Caco-2 (cell line): ENCODE measurements around the gene EOLA1. TPM values are rescaled to one million over a fixed set of nuclear protein-coding genes. Genes with fewer than 3 reads are reported as not detected.
"Not testable (repeated sequence)": the region's sequence is repeated elsewhere in the genome, so short reads cannot be mapped to it uniquely, and the experiment has no call there.

ENCODE experiments used
- BruUV-seq: library from RNA; stranded (reverse); fragments of 400-500 nt; replicated peaks from 2 replicates; lab custom pipeline; 2021; lab: Mats Ljungman, UMichigan
- CTCF ChIA-PET: fragments of 300-600 bp; sonication (Branson Sonifier 250); formaldehyde crosslinking; loops from one replicate; lab custom pipeline; 2022; ENCODE audit warnings: antibody characterized with exemption; lab: Charles Lee
- POLR2A ChIA-PET: fragments of 300-600 bp; sonication (Branson Sonifier 250); formaldehyde crosslinking; loops from one replicate; lab custom pipeline; 2022; ENCODE audit warnings: antibody characterized with exemption; lab: Charles Lee
- DNase-seq, 2 experiments: peaks; one replicate each; pipeline versions ENCODE4 v3.0.0 to v3.0.0-alpha.2; 2020 to 2022
- H3K27me3 ChIP-seq: replicated peaks from 2 replicates; pipeline ENCODE4 v1.6.0; 2011; ENCODE audit warnings: low read length; ENCODE audit not compliant: control insufficient read depth, insufficient read depth
- H3K36me3 ChIP-seq: 2 replicates; pipeline ENCODE4 v1.5.1; 2011; ENCODE audit warnings: low read length; ENCODE audit not compliant: control insufficient read depth, insufficient read depth
- H3K4me1 ChIP-seq: fragments of 250-450 bp; sonication (Bioruptor Pico); 2 replicates; pipeline ENCODE4 v1.5.1; 2020; ENCODE audit warnings: mild to moderate bottlenecking
- H3K4me3 ChIP-seq: 2 replicates; pipeline ENCODE4 v1.5.1; 2011; ENCODE audit warnings: low read depth, mild to moderate bottlenecking, control low read depth, low read length
- H3K9me3 ChIP-seq: fragments of 250-450 bp; sonication (Bioruptor Pico); 2 replicates; pipeline ENCODE4 v1.5.1; 2020; ENCODE audit warnings: mild to moderate bottlenecking, moderate library complexity
- H3K27ac Mint-ChIP-seq: one replicate; pipeline ENCODE4 v1.8.0; 2022; ENCODE audit warnings: mixed read lengths; ENCODE audit not compliant: unreplicated experiment
- H3K27me3 Mint-ChIP-seq: one replicate; pipeline ENCODE4 v1.8.0; 2022; ENCODE audit warnings: mixed read lengths; ENCODE audit not compliant: insufficient read depth, unreplicated experiment
- H3K36me3 Mint-ChIP-seq: one replicate; pipeline ENCODE4 v1.8.0; 2022; ENCODE audit warnings: mild to moderate bottlenecking, mixed read lengths; ENCODE audit not compliant: insufficient read depth, unreplicated experiment
- H3K4me1 Mint-ChIP-seq: one replicate; pipeline ENCODE4 v1.8.0; 2022; ENCODE audit warnings: low read depth, mixed read lengths; ENCODE audit not compliant: unreplicated experiment
- H3K4me3 Mint-ChIP-seq: one replicate; pipeline ENCODE4 v1.8.0; 2022; ENCODE audit warnings: mild to moderate bottlenecking, moderate library complexity, mixed read lengths; ENCODE audit not compliant: unreplicated experiment
- H3K9me3 Mint-ChIP-seq: one replicate; pipeline ENCODE4 v1.8.0; 2022; ENCODE audit warnings: mixed read lengths; ENCODE audit not compliant: unreplicated experiment
- intact Hi-C: fragments of 100-400 bp; cut with micrococcal nuclease; formaldehyde crosslinking; loops from one replicate; pipeline ENCODE4 v1.10.0; 2022; ENCODE audit not compliant: unreplicated experiment
- total RNA-seq: library from RNA; stranded (reverse); gene quantifications from 2 replicates; pipeline ENCODE4 v1.2.3, GENCODE V29; 2022
- TF ChIP-seq, protein P1 (sequence below), 2 experiments: fragments of 200-600 bp in 1 of 2; IDR thresholded peaks; 1 replicate in 1 of 2; 2 replicates in 1 of 2; pipeline versions ENCODE4 v1.5.1 to v1.8.0; 2011 to 2022; ENCODE audit warnings: antibody characterized with exemption in 1 of 2, control low read depth in 1 of 2, inconsistent platforms in 1 of 2, low read depth in 1 of 2, low read length in 1 of 2, mild to moderate bottlenecking in 1 of 2, moderate library complexity in 1 of 2; ENCODE audit not compliant: insufficient read depth in 1 of 2, severe bottlenecking in 1 of 2, unreplicated experiment in 1 of 2

Gene EOLA1
- total RNA-seq, 1 experiment from 2014 or later = 10.2 TPM

DNA sequence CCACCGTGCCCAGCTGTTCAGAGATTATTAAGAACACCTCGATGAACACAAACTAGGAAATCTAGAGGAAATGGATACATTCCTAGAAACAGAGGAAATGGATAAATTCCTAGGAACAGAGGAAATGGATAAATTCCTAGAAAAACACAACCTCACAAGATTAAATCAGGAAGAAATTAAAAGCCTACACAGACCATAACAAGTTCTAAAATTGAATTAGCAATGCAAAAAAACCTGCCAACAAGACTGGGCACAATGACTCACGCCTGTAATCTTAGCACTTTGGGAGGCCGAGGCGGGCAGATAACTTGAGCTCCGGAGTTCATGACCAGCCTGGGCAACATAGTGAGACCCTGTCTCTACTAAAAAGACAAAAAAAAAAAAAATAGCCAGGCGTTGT, 22.6 kb upstream of the EOLA1 start:
- no peaks in the 10 kb centered on the region for H3K27me3 ChIP-seq
- no peak overlapping the region for H3K27ac Mint-ChIP-seq
- ChIA-PET CTCF (no interaction called here), POLR2A (no interaction called here)
- H3K36me3 Mint-ChIP-seq = no peaks in the 10 kb centered on the region
- no TSS peak for BruUV-seq
- H3K4me1 ChIP-seq = peaks cover 9% of the 10 kb centered on the region
- H3K4me3 Mint-ChIP-seq = no peak overlapping the region
- H3K27me3 Mint-ChIP-seq = no peaks in the 10 kb centered on the region
- H3K36me3 ChIP-seq = no peaks in the 10 kb centered on the region
- TF ChIP-seq, protein P1, sequence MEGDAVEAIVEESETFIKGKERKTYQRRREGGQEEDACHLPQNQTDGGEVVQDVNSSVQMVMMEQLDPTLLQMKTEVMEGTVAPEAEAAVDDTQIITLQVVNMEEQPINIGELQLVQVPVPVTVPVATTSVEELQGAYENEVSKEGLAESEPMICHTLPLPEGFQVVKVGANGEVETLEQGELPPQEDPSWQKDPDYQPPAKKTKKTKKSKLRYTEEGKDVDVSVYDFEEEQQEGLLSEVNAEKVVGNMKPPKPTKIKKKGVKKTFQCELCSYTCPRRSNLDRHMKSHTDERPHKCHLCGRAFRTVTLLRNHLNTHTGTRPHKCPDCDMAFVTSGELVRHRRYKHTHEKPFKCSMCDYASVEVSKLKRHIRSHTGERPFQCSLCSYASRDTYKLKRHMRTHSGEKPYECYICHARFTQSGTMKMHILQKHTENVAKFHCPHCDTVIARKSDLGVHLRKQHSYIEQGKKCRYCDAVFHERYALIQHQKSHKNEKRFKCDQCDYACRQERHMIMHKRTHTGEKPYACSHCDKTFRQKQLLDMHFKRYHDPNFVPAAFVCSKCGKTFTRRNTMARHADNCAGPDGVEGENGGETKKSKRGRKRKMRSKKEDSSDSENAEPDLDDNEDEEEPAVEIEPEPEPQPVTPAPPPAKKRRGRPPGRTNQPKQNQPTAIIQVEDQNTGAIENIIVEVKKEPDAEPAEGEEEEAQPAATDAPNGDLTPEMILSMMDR (IDR thresholded peaks at IDR 0.05; ENCODE audit: insufficient read depth in 1 of 2, low read depth in 1 of 2, low read length in 1 of 2, severe bottlenecking in 1 of 2, unreplicated experiment in 1 of 2) = no peak
- intact Hi-C loops = no loop called here
- H3K4me3 ChIP-seq = no peak overlapping the region
- no peaks in the 10 kb centered on the region for H3K9me3 ChIP-seq
- DNase-seq = no peak
- no peaks in the 10 kb centered on the region for H3K4me1 Mint-ChIP-seq
- H3K9me3 Mint-ChIP-seq = no peaks in the 10 kb centered on the region

DNA sequence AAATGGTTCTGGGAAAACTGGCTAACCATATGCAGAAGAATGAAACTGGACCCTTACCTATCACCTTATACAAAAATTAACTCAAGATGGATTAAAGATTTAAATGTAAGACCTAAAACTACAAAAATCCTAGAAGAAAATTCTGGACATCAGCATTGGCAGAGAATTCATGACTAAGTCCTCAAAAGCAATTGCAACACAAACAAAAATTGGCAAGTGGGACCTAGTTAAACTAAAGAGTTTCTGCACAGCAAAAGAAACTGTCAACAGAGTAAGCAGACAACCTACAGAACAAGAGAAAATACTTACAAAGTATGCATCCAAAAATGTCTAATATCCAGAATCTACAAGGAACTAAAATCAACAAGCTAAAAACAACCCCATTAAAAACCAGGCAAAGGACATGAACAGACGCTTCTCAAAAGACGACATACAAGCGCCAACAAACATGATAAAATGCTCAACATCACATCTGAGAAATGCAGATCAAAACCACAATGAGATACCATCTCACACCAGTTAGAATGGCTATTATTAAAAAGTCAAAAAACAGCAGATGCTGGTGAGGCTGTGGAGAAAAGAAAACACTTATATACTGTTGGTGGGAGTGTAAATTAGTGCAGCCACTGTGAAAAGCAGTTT, 20.1 kb upstream of the EOLA1 start:
- H3K36me3 ChIP-seq, H3K9me3 ChIP-seq, H3K9me3 Mint-ChIP-seq, H3K27ac Mint-ChIP-seq, H3K4me3 Mint-ChIP-seq, BruUV-seq, H3K4me1 Mint-ChIP-seq, POLR2A ChIA-PET, CTCF ChIA-PET, DNase-seq, H3K4me3 ChIP-seq, H3K27me3 ChIP-seq, H3K36me3 Mint-ChIP-seq, H3K27me3 Mint-ChIP-seq, intact Hi-C loops: not testable (repeated sequence)
- H3K4me1 ChIP-seq = peaks cover 13% of the 10 kb centered on the region

DNA sequence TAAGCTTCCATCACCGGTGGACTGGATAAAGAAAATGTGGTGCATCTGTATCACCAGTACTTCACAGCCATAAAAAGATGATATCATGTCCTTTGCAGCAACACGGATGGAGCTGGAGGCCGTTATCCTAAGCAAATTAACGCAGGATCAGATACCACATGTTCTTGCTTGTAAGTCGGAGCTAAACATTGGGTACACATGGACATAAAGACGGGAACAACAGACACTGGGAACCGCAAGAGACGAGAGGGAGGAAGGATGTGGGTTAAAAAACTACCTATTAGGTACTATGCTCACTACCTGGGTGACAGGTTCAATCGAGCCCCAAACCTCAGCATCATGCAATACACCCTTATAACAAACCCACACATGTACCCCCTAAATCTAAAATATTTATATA, 19.4 kb upstream of the EOLA1 start:
- no TSS peak for BruUV-seq
- ChIA-PET CTCF (no interaction called here), POLR2A (no interaction called here)
- H3K27me3 ChIP-seq = no peaks in the 10 kb centered on the region
- no peak for DNase-seq
- Mint-ChIP-seq H3K9me3 (no peaks in the 10 kb centered on the region), H3K27ac (no peak overlapping the region), H3K4me1 (no peaks in the 10 kb centered on the region), H3K36me3 (no peaks in the 10 kb centered on the region), H3K27me3 (no peaks in the 10 kb centered on the region), H3K4me3 (no peak overlapping the region)
- no peaks in the 10 kb centered on the region for H3K9me3 ChIP-seq
- H3K36me3 ChIP-seq = no peaks in the 10 kb centered on the region
- H3K4me3 ChIP-seq = no peak overlapping the region
- TF ChIP-seq, protein P1 (IDR thresholded peaks at IDR 0.05; ENCODE audit: insufficient read depth in 1 of 2, low read depth in 1 of 2, low read length in 1 of 2, severe bottlenecking in 1 of 2, unreplicated experiment in 1 of 2) = no peak
- H3K4me1 ChIP-seq = peaks cover 13% of the 10 kb centered on the region
- intact Hi-C loops = no loop called here
